ENCODE results near the gene SLC27A5.
A peak's percentile ranks its signal among the peaks of the same experiment; 100 is the strongest.
"Not testable (repeated sequence)": the region's sequence is repeated elsewhere in the genome, so short reads cannot be mapped to it uniquely, and the experiment has no call there.

The SLC27A5 gene

DNA sequence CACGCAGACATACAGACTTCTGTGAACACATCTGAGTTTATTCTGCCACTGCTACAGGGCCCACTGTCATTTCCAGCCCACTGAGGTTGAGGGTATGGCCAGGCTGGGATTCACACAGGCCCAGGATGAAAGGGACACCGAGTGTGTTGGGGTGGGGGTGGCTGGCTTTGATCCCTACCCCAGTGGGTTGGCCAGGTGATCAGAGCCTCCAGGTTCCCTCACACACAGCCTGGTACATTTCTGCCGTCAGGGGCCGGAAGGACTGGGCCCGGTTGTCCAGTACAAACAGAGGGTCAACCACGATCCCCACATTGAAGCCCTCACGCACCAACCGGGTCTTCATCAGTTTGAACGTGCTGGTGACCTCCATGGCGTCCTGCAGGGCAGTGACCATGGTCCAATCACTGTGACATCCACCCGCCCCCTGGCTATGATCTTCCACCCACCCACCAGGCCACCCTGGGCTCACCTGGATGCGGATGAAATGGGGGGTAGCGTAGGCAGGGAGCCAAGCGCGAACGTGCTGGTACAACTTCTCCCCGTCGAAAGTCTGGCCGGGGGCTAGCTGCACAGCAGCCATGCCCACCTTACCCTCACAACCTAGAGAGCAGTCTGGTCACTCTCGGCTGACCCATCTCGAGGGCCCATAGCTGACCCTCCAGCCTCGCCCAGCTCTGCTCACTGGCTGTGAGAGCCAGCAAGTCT is 13.3 kb downstream of the SLC27A5 start:
- H3K4me3 ChIP-seq (ENCODE audit: low read length): peak overlapping the region; percentile 97
- peaks cover 6% of the 10 kb centered on the region; the same call in 1 of the 2 replicates for H3K4me1 ChIP-seq (ENCODE audit: insufficient read depth, low read length)
- no peaks in the 10 kb centered on the region for H3K9me3 ChIP-seq (ENCODE audit: insufficient read depth, low read depth, low read length)
- H3K27ac ChIP-seq (ENCODE audit: low read length): no peak overlapping the region
- H3K36me3 ChIP-seq (ENCODE audit: insufficient read depth, low read depth, low read length): no peaks in the 10 kb centered on the region
- H3K27me3 ChIP-seq (ENCODE audit: insufficient read depth, low read length): no peaks in the 10 kb centered on the region
- peak overlapping the region; percentile 71; the same call in 1 of the 2 replicates for H3K9ac ChIP-seq (ENCODE audit: low read depth, low read length)

DNA sequence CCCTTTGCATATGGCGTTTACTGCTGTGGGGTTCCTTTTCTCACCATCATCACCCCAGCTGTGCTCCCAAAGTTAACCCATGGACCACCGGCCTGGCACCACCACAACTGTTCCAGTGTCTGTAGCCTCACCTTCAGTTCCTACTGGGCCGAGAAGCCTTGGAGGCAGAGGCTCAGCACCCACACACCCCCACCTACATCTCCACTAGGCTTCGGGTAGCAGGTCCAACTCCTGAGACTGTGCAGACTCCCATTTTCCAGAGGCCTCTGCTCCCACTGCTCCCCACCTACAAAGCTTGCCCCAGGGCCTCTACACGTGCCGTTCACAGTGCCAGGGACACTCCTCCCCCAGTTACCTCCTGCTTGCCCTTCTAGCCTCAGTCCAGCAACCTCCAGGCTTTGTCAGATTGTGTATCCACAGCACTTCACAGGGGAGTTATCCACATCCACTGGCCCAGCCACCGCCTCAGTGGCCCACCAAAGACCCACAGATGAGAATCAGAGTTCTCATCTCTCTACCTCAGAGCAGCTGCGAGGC is 14.1 kb downstream of the SLC27A5 start:
- H3K4me1 ChIP-seq (ENCODE audit: insufficient read depth, low read length): peaks cover 6% of the 10 kb centered on the region; the same call in 1 of the 2 replicates
- no peaks in the 10 kb centered on the region for H3K27me3 ChIP-seq (ENCODE audit: insufficient read depth, low read length)
- no peaks in the 10 kb centered on the region for H3K9me3 ChIP-seq (ENCODE audit: insufficient read depth, low read depth, low read length)
- H3K36me3 ChIP-seq (ENCODE audit: insufficient read depth, low read depth, low read length): no peaks in the 10 kb centered on the region
- no peak overlapping the region for H3K27ac ChIP-seq (ENCODE audit: low read length)
- H3K4me3 ChIP-seq (ENCODE audit: low read length): no peak overlapping the region; the same call in 1 of the 2 replicates
- H3K9ac ChIP-seq (ENCODE audit: low read depth, low read length): no peak overlapping the region

DNA sequence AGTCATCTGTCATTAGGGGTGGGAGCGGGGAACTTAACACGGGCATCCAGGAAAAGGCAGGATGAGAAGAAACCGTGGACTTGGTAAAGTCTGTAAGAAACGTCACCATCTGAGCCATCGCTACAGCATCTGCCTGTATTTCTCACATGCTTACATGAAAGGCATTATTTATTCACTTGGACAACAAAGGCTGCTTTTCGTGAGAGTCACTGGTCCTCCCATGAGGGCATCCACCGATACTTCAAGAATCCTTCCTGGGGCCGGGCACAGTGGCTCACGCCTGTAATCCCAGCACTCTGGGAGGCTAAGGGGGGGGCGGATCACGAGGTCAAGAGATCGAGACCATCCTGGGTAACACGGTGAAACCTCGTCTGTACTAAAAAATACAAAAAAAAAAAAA is 19.5 kb downstream of the SLC27A5 start:
- no peaks in the 10 kb centered on the region for H3K27me3 ChIP-seq (ENCODE audit: insufficient read depth, low read length)
- H3K27ac ChIP-seq (ENCODE audit: low read length): no peak overlapping the region
- no peaks in the 10 kb centered on the region for H3K4me1 ChIP-seq (ENCODE audit: insufficient read depth, low read length)
- no peak overlapping the region for H3K4me3 ChIP-seq (ENCODE audit: low read length)
- no peaks in the 10 kb centered on the region for H3K36me3 ChIP-seq (ENCODE audit: insufficient read depth, low read depth, low read length)
- no peaks in the 10 kb centered on the region for H3K9me3 ChIP-seq (ENCODE audit: insufficient read depth, low read depth, low read length)
- no peak overlapping the region for H3K9ac ChIP-seq (ENCODE audit: low read depth, low read length)

DNA sequence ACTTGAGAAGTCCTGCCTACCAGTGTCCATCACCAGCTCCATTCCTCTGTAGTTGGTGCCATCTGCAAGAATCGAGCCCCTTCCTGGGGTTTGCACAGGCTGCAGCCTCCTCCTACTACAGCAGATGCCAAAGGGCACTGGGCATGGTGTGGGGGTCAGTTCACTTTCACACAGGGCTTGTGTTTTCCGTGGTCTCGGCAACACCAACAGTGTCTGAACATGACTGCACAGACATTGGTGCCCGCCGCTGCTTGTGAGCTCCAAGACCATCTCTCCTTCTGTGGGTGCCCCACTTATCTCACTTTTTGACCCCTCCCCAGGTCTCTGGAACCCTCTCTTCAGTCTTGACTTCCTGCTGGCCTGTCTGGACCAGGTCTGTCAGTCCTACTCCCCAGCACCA is 20.4 kb downstream of the SLC27A5 start:
- no peak overlapping the region for H3K9ac ChIP-seq (ENCODE audit: low read depth, low read length)
- no peak overlapping the region for H3K27ac ChIP-seq (ENCODE audit: low read length)

DNA sequence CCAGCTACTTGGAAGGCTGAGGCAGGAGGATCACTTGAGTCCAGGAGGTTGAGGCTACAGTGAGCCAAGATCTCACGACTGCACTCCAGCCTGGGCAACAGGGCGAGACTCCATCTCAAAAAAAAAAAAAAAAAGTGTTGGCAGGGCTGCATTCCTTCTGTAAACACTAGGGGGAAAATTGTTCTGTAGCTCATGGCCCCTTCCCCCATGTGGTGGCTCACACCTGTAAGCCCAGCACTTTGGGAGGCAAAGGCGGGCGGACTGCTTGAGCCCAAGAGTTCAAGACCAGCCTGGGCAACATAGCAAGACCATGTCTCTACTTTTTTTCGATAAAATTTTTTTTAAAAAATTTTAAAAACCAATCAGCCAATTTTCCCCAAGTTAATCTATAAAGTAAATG is 27.4 kb downstream of the SLC27A5 start:
- H3K4me3 ChIP-seq (ENCODE audit: low read length); H3K27ac ChIP-seq (ENCODE audit: low read length); H3K36me3 ChIP-seq (ENCODE audit: insufficient read depth, low read depth, low read length); H3K9me3 ChIP-seq (ENCODE audit: insufficient read depth, low read depth, low read length); H3K4me1 ChIP-seq (ENCODE audit: insufficient read depth, low read length); H3K9ac ChIP-seq (ENCODE audit: low read depth, low read length); H3K27me3 ChIP-seq (ENCODE audit: insufficient read depth, low read length): not testable (repeated sequence)

More for the DNA sequence above, 20.4 kb downstream of the SLC27A5 start:
- Histone ChIP-seq H3K9me3 (ENCODE audit: insufficient read depth, low read depth, low read length) (no peaks in the 10 kb centered on the region), H3K4me3 (ENCODE audit: low read length) (no peak overlapping the region), H3K36me3 (ENCODE audit: insufficient read depth, low read depth, low read length) (no peaks in the 10 kb centered on the region), H3K27me3 (ENCODE audit: insufficient read depth, low read length) (no peaks in the 10 kb centered on the region), H3K4me1 (ENCODE audit: insufficient read depth, low read length) (no peaks in the 10 kb centered on the region)

DNA sequence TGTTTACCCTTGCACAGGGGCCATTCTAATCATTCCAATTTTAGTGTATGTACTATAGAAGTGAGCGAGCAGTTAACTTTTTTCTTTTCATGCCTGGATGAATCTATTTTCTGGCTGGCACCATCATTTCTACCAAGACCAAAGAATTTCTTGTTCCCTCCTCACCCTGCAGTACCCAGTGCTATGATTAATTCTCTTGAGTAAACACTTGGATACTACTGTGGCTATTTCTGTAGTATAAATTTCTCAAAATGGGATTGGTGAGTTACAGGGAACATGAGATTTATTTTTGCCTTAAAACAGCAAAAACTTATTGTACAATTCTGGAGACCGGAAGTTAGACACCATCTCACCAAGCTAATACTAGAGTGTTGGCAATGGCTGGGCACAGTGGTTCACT is 28.0 kb downstream of the SLC27A5 start:
- Histone ChIP-seq H3K36me3 (ENCODE audit: insufficient read depth, low read depth, low read length) (peaks cover 3% of the 10 kb centered on the region; the same call in 1 of the 2 replicates), H3K4me1 (ENCODE audit: insufficient read depth, low read length) (no peaks in the 10 kb centered on the region), H3K4me3 (ENCODE audit: low read length) (no peak overlapping the region), H3K9ac (ENCODE audit: low read depth, low read length) (no peak overlapping the region), H3K27me3 (ENCODE audit: insufficient read depth, low read length) (no peaks in the 10 kb centered on the region), H3K27ac (ENCODE audit: low read length) (no peak overlapping the region), H3K9me3 (ENCODE audit: insufficient read depth, low read depth, low read length) (no peaks in the 10 kb centered on the region)

DNA sequence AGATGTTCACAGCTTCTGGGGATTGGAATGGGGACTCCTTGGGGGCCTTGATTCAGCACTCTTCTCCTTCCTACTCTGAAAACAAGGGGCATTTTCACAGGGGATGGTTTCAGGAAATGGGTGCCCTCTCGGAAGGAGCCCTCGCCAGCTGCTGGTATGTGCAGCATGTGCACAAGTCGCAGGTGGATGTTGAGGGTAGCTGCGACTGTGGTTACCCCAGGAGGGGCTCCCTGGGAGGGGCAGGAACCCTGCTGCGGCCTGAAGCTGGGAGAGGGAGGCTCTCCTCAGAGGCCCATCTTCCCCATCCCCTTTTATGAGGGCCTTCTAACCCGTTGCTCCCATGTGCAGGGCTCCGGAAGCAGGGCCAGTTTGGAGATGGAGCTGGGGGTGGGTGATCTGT is 29.4 kb downstream of the SLC27A5 start:
- H3K4me3 ChIP-seq (ENCODE audit: low read length): no peak overlapping the region
- no peaks in the 10 kb centered on the region for H3K9me3 ChIP-seq (ENCODE audit: insufficient read depth, low read depth, low read length)
- H3K4me1 ChIP-seq (ENCODE audit: insufficient read depth, low read length): no peaks in the 10 kb centered on the region
- peaks cover 3% of the 10 kb centered on the region; the same call in 1 of the 2 replicates for H3K36me3 ChIP-seq (ENCODE audit: insufficient read depth, low read depth, low read length)
- 0 out of 2 replicates have a peak, but pooled peaks cover 8% of the 10 kb centered on the region for H3K27me3 ChIP-seq (ENCODE audit: insufficient read depth, low read length)
- no peak overlapping the region for H3K9ac ChIP-seq (ENCODE audit: low read depth, low read length)
- H3K27ac ChIP-seq (ENCODE audit: low read length): no peak overlapping the region

DNA sequence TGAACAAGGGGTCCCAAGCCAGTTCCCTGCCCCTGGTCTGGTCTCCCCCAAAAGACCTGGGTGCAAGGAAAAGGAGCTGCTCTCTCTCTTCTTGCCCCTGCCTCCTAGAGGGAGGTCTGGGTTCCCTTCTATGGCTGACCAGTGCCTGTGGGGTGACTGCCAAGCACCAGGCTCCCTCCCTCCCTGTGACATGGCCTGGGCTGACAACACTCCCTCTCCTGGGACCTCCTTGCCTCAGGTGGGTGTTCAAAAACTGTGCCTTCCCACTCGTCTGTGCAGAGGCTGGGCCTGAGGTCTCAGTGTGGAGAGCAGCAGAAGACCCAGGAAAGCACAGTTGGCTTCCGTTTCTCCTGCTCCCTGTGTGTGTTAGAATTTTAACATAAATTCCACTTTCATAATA is 31.0 kb downstream of the SLC27A5 start:
- peaks cover 3% of the 10 kb centered on the region; the same call in 1 of the 2 replicates for H3K36me3 ChIP-seq (ENCODE audit: insufficient read depth, low read depth, low read length)
- 0 out of 2 replicates have a peak, but pooled peaks cover 2% of the 10 kb centered on the region for H3K4me1 ChIP-seq (ENCODE audit: insufficient read depth, low read length)
- H3K27me3 ChIP-seq (ENCODE audit: insufficient read depth, low read length): 0 out of 2 replicates have a peak, but pooled peaks cover 9% of the 10 kb centered on the region
- H3K9ac ChIP-seq (ENCODE audit: low read depth, low read length): no peak overlapping the region
- no peak overlapping the region for H3K4me3 ChIP-seq (ENCODE audit: low read length)
- H3K27ac ChIP-seq (ENCODE audit: low read length): no peak overlapping the region
- no peaks in the 10 kb centered on the region for H3K9me3 ChIP-seq (ENCODE audit: insufficient read depth, low read depth, low read length)

DNA sequence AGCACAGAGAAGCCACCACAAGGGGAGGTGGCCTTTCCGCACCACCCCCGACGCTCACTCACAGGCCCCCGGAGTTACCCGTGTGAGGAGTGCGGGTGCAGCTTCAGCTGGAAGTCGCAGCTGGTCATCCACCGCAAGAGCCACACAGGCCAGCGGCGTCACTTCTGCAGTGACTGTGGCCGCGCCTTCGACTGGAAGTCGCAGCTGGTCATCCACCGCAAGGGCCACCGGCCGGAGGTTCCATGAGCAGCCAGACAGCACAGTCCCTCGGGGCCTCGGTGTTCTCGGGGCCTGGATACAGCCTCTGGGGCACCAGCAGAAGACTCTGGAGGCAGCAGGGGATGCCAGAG is 31.3 kb downstream of the SLC27A5 start:
- Histone ChIP-seq H3K27me3 (ENCODE audit: insufficient read depth, low read length) (0 out of 2 replicates have a peak, but pooled peaks cover 9% of the 10 kb centered on the region), H3K9me3 (ENCODE audit: insufficient read depth, low read depth, low read length) (no peaks in the 10 kb centered on the region), H3K4me3 (ENCODE audit: low read length) (no peak overlapping the region), H3K9ac (ENCODE audit: low read depth, low read length) (no peak overlapping the region), H3K4me1 (ENCODE audit: insufficient read depth, low read length) (0 out of 2 replicates have a peak, but pooled peaks cover 2% of the 10 kb centered on the region), H3K36me3 (ENCODE audit: insufficient read depth, low read depth, low read length) (peaks cover 3% of the 10 kb centered on the region; the same call in 1 of the 2 replicates), H3K27ac (ENCODE audit: low read length) (no peak overlapping the region)

DNA sequence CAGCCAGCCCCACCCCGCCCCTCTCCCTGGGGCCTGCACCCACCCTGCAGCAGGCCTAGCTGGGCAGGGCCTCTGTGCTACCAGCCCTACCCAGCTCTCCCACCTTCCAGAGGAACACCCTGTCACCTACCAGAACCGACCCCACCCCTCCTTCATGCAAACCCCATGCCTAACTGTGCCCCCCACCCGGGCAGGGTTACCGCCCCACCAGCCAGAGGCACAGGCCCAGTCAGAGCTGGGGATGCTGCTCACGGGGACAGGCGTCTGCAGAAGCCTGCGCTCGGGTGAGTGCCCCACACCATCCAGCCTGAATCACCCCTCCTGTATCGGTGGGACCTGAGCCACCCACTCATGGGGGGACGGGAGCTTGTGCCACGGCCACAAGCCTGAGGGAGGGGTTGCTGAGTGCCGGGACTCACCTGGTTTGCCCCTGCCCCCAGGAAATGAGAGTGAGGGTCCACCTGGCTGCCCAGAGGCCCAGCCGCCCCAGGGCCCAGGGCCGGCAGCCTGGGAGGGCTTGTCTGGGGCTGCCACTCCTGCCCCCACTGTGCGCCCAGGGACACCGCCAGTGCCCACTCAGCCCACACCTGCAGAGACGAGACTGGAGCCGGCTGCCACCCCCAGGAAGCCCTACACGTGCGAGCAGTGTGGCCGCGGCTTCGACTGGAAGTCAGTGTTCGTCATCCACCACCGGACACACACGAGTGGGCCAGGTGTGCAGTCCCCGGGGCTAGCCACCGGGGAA is 31.9 kb downstream of the SLC27A5 start:
- Histone ChIP-seq H3K4me1 (ENCODE audit: insufficient read depth, low read length) (peaks cover 2% of the 10 kb centered on the region; the same call in 1 of the 2 replicates), H3K27ac (ENCODE audit: low read length) (no peak overlapping the region), H3K4me3 (ENCODE audit: low read length) (no peak overlapping the region), H3K36me3 (ENCODE audit: insufficient read depth, low read depth, low read length) (peaks cover 3% of the 10 kb centered on the region; the same call in 1 of the 2 replicates), H3K9ac (ENCODE audit: low read depth, low read length) (no peak overlapping the region), H3K27me3 (ENCODE audit: insufficient read depth, low read length) (0 out of 2 replicates have a peak, but pooled peaks cover 9% of the 10 kb centered on the region), H3K9me3 (ENCODE audit: insufficient read depth, low read depth, low read length) (no peaks in the 10 kb centered on the region)

DNA sequence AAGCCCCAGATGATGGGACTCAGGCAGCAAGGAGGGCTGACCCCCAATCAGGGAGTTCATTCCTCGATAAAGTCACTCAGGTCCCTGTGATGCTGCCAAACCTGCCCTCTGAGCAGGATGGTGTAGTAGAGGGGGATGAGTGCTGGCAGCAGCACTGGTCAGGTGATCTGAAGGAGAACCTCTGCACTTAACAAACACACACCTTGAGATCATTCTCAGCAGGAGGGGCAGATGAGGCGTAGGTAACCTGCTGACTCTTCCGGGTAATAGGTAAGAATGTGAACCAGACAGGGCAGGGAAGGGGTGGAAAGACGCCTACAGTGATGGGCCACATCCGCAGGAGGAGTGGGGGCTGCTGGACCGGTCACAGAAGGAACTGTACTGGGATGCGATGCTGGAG is 32.5 kb downstream of the SLC27A5 start:
- H3K4me1 ChIP-seq (ENCODE audit: insufficient read depth, low read length): peaks cover 2% of the 10 kb centered on the region; the same call in 1 of the 2 replicates
- H3K4me3 ChIP-seq (ENCODE audit: low read length): no peak overlapping the region
- H3K36me3 ChIP-seq (ENCODE audit: insufficient read depth, low read depth, low read length): peaks cover 3% of the 10 kb centered on the region; the same call in 1 of the 2 replicates
- H3K27me3 ChIP-seq (ENCODE audit: insufficient read depth, low read length): 0 out of 2 replicates have a peak, but pooled peaks cover 9% of the 10 kb centered on the region
- no peak overlapping the region for H3K27ac ChIP-seq (ENCODE audit: low read length)
- H3K9ac ChIP-seq (ENCODE audit: low read depth, low read length): no peak overlapping the region
- H3K9me3 ChIP-seq (ENCODE audit: insufficient read depth, low read depth, low read length): no peaks in the 10 kb centered on the region

Measured in iPS-20b (cell line).